HG03175 (cell line): ENCODE data around the gene ZNF277.
"Not testable (repeated sequence)": the region's sequence is repeated elsewhere in the genome, so short reads cannot be mapped to it uniquely, and the experiment has no call there.

Experiments
- ATAC-seq: cut with Tn5 transposase; IDR thresholded peaks from one replicate; pipeline ENCODE4 v1.9.1; 2021; ENCODE audit warnings: mild to moderate bottlenecking, moderate library complexity; ENCODE audit not compliant: unreplicated experiment

The ZNF277 gene

DNA sequence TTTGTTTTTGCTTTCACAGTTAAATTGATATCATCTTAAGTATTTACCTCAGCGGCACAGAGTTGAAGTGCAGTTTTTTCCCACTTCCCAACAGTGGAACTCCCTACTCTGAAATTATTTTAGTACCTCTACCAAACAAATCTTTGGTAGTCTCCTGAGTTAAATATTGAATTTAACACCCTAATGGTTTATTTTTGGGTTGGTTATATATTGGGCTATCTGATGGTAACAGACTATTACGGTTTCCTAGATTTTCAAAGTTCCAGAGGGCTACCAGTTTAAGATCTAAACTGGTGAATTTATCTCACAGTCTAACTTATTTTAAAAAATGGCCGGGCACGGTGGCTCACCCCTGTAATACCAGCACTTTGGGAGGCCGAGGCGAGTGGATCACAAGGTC, 1.3 kb downstream of the ZNF277 start:
- no peak for ATAC-seq

DNA sequence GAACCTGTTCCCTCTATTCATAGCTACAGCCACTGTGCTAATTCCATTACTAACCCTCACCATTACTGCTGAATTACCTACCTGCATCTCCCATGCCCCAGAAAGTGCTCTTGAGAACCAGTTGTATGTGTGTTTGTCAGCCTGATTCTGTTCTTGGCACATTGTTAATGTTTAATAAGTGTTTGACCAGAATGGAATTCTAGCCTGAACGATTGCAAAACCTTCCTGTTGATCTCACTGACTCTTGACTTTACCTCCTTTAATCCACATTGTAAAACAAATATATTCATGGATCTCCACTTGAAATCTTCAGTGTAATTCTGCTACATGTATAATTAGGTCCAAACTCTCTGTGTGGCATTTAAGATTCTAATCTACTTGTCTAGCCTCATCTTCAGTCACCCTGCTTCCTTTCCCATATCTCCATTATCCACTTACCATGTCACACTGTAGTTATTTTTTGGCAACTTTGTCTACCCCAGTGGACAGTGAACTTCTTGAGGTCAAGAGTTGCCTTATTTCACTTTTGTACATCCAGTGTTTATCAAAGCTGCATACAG, 4.9 kb downstream of the ZNF277 start:
- no peak for ATAC-seq

DNA sequence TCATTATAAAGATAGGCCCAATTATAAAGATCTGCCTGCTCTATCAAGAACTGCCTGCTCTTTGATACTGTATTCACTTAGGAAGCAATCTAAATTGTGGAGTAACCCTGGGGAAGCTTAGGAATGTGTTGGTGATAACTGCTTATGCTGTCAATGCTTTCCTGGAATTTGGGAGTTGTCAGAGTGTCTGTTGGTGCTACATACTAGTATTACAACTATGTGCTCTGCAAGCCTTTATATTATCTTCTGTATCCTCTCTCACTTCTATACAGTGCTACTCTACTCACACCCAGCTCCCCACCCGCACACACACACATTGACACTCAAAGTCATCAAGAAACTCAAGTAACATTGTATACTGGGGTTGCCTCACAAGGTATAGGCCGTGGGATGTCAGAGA, 6.1 kb downstream of the ZNF277 start:
- no peak for ATAC-seq

DNA sequence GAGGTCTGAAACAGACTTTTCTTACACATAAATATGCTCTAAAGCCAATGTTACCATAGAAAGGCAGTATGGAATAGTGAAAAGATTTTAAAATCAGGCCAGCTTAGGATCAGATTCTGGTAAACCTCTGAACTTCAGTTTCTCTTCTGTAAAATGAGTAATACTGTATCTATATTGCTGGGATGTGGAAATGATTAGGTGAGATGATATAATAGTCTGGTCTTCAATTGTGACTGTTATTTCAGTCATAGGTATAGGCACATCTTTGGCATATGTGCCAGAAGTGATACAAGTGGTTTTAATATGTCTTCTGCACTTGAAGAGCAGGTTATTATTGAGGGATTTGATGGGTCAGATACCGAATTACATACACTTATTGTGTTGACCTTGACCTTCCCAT, 7.2 kb downstream of the ZNF277 start:
- no peak for ATAC-seq

DNA sequence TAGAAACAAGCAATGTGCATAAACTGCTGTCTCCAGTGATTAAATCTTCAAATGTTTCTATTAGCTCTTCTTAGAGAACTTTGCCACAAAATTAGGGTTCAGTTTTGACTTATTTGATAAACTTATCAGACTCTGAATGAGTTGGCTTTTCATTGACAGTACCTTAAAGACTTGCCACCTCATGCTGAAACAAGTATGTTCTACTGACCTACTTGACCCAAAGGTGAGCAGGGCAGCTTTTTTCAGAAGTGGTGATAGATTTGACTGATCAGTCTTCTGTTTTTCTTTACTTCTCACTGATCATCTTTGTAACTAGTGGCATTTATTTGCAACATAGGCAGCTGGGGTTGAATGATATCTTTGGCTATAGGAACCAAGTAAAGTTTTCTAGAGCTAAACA, 7.8 kb downstream of the ZNF277 start:
- ATAC-seq, result no peak

DNA sequence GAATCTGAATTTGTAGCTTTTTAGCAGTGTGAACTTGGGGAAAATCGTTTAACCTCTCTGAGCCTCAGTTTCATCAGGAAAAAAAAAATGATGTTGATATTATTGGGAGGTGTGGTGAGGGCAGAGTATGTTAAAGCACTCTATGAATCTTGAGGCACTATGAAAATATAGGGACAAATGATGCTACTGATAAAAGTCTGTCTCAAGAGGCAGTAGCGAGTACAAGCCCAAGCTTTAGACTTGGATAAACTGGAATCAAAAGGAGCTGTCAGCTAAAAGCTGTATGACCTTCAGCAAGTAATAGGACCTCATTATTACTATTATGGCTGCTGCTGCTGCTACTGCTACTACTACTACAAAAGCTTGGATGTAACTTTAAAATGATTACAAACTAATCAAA, 8.4 kb downstream of the ZNF277 start:
- ATAC-seq, result no peak

DNA sequence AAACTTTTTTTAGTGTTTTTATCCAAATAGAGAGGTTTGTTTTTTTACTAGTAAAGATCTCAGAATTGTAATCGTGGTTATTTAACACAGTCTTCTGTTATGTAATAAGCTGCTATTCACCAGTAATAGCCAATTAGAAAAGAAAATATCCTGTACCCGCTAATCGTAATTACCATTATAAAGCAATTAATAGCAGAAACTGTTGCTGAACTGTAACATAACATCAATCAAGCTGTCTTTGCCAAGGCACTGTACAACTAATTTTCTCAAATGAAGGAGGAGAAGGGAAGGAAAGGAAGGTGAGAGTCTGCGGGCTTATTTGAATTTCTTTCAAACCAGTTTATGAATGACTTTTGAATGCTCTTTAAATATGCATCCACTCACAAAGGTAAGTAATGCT, 9.3 kb downstream of the ZNF277 start:
- no peak for ATAC-seq

DNA sequence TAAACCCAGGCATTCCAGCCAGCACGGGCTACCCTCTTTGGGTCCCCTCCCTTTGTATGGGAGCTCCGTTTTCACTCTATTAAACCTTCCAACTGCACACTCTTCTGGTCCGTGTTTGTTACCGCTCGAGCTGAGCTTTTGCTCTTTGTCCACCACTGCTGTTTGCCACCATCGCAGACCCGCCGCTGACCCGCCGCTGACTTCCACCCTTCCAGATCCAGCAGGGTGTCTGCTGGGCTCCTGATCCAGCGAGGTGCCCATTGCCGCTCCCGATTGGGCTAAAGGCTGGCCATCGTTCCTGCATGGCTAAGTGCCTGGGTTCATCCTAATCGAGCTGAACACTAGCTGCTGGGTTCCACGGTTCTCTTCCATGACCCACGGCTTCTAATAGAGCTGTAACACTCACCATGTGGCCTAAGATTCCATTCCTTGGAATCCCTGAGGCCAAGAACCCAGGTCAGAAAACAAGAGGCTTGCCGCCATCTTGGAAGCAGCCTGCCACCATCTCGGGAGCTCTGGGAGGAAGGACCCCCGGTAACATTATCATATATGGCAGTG, 14.5 kb downstream of the ZNF277 start:
- ATAC-seq, result no peak

DNA sequence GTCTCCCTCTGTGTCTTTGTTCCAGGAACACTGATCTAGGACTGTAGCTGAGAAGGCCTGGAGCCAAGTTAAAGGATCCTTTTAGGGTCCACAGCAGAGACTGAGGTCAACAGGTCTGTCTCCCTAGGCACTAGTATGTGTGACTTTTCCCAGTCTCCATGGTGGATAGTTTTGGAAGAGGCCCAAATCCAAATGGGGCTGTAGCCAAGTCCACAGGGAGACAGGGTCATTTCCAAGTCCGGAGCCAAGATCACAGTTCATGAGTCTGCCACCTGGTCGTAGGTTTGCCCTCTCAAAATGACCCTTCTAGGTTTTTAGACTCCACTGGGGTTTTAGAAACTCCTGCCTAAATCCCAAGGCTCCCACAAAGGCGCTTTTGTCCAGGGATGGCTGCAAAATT, 16.8 kb downstream of the ZNF277 start:
- no peak for ATAC-seq

DNA sequence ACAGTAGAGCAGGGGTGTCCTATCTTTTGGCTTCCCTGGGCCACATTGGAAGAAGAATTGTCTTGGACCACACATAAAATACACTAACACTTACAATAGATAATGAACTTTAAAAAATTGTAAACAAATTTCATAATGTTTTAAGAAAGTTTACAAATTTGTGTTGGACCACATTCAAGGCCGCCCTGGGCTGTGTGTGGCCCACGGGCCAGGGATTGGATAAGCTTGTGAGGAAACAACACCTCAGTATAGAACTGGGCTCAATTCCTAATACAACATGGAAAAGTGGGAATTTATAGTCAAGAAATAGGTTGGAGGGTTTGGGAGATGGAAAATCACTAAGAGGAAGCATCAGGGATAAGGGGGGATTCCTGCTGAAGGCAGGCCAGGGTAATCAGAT, 17.7 kb downstream of the ZNF277 start:
- ATAC-seq, result no peak

DNA sequence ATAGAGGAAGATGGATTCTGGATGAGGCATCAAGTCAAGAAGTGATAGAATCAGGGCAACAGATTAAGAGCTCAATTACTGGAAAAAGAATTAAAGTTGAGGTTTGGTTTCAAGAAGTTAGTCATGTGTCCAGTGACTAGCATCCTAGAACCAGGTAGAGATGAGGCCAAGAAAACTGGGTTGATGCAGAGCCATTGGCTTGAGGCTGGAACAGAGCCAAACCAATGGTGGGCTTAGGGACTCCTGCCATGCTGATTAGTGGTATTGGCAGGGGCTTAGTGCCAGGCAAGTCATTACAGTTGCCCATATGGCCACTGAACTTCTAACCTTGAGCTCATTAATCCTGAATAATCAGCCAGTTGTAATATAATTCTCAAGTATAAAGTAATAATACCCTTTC, 18.5 kb downstream of the ZNF277 start:
- no peak for ATAC-seq

DNA sequence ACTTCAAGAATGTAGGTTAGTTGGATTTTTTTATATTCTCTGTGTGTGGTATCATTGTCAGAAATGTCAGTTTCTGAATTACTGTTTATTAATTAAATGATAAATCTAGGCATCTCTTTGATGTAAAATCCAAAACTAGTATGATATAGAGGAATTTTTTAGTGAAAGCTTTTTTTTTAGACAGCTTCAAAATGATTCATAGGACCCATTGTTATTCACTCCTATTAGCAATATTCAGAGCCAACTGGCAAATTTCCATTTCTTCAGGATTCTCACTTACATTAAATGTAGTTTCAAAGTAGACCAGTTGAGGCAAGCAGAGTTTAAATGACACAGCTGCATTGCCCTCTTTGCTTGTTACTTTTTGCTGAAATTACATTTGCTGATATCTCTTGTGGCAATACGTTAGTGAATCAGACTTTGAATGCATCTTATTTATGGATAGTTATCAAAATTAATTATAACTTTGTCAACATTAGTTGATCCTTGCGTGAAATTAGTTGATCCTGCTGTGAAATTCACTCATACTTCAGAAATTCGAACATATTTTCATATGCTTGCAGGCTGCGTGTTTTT, 20.3 kb downstream of the ZNF277 start:
- no peak for ATAC-seq

DNA sequence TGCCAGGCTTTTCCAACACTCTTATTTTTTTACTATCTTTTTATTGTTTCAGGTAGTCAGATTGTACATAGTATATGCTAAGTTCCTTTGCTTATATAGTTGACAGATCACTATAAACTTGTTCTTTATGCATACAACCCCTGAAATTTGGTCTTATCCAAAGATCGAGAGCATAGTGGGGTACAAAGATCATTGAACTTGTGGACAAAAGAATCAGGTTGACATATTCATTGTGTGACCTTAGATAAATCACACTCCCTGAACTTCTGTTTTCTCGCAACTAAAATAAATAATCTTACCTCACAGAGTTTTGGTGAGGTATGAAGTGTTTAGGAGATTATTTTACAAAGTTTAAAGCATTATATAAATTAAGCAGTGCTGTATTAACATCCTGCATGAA, 22.1 kb downstream of the ZNF277 start:
- ATAC-seq, result no peak

DNA sequence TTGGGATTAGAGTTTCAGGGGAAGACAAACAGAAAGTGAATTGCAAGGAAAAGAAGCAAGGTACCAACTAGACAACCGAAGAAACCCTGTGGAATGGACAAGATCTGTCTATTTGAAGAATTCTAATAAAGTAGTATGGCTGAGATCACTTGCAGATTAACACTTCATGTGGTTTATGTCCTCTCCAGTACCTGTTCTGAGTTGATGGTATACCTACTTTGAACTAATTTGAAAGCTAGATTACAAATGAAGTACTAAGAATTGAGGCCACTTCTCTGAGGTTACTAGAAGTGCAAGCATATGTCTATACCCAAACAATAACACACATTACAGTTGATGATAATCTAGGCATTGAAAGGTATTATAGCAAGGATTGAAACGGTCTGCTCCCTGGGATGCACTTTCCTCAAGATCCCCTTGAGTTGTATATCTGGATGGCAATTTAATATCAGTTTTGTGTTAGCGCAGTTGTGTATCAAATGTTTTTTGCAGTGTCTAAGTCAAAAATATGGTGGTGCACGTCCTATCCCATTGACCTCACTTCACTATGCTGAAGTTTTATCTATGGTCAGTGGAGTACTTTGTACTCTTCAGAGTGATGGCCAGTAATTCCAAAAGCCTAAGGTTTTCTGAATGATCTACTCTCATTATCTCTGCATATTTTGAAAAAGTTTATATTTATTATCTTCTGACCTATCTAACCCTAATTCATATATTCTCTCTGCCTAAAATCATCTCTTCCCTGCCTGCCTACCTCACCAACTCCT, 25.9 kb downstream of the ZNF277 start:
- no peak for ATAC-seq

DNA sequence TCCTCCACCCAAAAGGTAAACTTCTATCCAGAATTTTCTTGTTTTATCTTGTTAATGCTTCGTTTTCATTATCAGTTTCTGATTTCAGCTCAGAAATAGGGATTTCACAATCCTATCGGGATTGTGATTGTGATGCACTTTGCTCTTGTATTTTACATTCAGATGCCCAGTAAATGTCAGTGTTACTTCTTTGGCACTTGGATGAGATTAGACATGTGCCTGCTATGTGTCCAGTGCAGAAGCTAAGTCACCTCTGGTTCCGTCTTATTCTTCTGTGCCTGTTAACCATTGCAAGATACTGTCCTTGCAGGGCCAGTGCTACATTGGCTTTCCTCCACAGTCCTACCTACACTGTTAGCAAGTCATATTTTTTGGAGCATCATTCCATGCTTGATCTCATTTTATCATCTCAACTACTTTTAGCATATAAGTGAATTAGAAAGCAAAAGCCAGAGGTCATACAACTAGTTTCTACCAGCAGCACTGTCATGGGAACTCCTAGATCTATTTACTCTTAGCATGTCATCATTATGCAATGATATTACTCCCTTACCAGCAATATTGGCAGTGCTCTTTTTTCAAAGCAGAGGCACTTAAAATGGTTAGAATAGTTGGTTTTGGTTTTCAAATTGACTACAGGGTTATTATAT, 26.7 kb downstream of the ZNF277 start:
- ATAC-seq, result no peak

DNA sequence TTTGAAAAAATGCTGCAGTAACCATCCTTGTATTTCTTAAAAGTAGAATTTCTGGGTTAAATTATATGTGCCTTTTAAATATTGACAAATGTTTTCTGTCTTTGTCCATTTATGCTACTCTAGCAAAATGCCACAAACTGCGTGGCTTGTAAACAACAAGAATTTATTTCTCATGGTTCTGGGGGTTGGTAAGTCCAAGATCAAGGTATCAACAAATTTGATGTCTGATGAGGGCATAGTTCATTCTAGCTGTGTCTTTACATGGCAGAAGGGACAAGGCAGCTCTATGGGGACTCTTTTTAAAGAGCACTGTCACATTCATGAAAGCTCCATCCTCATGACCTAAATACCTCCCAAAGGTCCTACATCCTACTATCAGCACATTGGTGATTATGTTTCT, 27.7 kb downstream of the ZNF277 start:
- ATAC-seq, result no peak

DNA sequence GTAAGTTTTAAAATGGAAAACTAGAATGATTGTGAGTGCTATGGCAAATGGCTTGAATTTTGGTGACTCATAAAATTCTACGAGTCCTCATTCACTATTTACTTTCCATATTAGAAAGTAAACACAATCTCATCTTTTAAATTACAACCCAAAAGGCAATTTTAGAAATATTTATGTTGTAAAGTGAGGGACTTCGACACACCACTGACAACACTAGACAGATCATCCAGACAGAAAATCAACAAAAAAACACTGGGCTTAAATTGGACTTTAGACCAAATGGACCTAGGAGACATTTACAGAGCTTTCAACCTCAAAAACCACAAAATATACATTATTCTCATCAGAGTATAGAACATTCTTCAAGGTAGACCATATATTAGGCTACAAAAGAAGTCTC, 30.1 kb downstream of the ZNF277 start:
- ATAC-seq, result no peak

DNA sequence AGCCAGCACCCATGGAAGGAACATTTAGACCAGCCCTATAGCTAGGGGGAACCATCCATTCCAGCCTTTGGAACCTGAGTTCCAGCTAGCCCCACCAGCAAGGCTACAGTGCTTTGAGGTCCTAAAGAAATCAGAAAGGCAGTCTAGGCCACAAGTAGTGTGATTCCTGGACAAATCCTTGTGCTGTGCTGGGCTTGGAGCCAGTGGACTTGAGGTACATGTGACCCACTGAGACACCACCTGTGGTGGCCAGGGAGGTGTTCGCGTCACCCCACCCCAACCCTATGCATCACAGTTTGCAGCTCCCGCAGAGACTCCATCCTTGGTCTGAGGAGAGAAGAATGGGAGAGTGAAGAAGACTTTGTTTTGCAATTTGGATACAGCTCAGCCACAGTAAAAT, 31.8 kb downstream of the ZNF277 start:
- no peak for ATAC-seq

DNA sequence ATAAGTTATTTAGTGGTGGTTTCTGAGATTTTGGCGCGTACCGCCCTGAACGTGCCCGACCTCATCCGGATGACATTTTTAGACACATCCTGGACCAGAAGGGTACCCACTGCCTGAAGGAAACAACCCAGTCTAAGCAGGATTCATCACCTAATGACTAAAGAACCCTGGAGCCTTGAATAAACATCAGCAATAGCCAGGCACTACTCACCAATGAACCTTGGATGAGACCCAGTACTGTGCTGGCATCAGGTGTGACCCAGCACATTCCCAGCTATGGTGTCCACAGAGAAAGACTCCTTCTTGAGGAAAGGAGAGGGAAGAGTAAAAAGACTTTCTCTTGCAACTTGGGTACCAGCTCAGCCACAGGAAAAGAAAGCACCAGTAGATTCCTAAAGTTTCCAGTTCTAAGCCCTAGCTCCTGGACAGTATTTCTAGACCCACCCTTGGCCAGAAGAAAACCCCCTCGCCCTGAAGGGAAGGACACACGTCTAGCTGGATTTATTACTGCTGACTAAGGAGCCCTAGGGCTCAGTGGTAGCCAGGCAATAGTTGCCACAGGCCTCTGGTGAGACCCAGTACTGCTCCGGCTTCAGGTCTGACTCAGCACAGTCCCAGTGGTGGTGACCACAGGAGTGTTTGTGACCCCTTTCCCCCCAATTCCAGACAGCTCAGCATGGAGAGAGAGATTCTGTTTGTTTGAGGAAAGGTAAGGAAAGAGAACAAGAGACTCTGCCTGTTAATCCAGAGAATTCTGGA, 32.5 kb downstream of the ZNF277 start:
- ATAC-seq, result no peak

DNA sequence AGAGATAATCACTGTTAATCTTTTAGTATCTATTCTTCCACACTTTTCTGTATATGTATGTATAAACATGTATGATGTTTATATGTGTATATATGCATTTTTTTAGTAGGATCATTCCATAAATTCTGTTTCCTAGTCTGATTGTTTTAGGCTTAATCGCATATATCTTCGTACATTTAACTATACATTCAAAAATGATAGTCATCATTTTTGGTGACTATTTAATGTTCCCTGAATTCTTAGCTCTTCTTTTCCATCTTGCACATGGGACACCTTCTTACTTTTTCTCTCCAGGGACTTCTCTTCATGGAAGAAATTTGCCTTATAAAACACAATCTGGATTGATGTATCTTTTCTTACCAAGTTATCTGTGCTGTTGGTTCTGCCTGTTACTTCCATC, 42.1 kb downstream of the ZNF277 start:
- ATAC-seq, result no peak

DNA sequence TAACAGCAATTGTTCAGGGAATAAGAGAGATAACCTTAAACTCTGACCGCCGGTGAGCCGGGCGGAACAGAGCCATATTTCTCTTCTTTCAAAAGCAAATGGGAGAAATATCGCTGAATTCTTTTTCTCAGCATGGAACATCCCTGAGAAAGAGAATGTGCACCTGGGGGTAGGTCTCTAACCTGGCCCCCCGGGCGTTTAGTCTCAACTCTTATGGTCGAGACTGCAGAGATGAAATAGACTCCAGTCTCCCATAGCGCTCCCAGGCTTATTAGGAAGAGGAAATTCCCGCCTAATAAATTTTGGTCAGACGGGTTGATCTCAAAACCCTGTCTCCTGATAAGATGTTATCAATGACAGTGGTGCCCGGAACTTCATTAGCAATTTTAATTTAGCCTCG, 43.5 kb downstream of the ZNF277 start:
- not testable (repeated sequence) for ATAC-seq
